HepG2 (cell line): ENCODE data around the gene ACAP1.
"Not testable (repeated sequence)": the region's sequence is repeated elsewhere in the genome, so short reads cannot be mapped to it uniquely, and the experiment has no call there.

Source experiments
- AKNA ChIP-seq: sonication (generic); formaldehyde crosslinking; IDR thresholded peaks from 2 replicates; pipeline ENCODE4 v1.4.0; 2020; ENCODE audit warnings: missing genetic modification reagents, borderline replicate concordance
- CTCF ChIP-seq: sonication (generic); formaldehyde crosslinking; IDR thresholded peaks from 2 replicates; pipeline ENCODE4 v1.5.0; 2020; ENCODE audit warnings: mild to moderate bottlenecking, missing genetic modification reagents, moderate library complexity
- GMEB1 ChIP-seq: sonication (generic); formaldehyde crosslinking; IDR thresholded peaks from 2 replicates; pipeline ENCODE4 v1.5.1; 2020; ENCODE audit warnings: missing genetic modification reagents, mild to moderate bottlenecking, borderline replicate concordance
- HOXA3 ChIP-seq: sonication (generic); formaldehyde crosslinking; IDR thresholded peaks from 2 replicates; pipeline ENCODE4 v1.5.0; 2020; ENCODE audit warnings: missing genetic modification reagents
- MZF1 ChIP-seq: sonication (generic); formaldehyde crosslinking; IDR thresholded peaks from 2 replicates; pipeline ENCODE4 v1.8.1; 2023; ENCODE audit warnings: mild to moderate bottlenecking, missing genetic modification reagents, borderline replicate concordance
- SALL1 ChIP-seq: sonication (generic); formaldehyde crosslinking; IDR thresholded peaks from 2 replicates; pipeline ENCODE4 v1.8.0; 2022; ENCODE audit warnings: mild to moderate bottlenecking, missing genetic modification reagents
- SMARCE1 ChIP-seq: fragments of 450-650 bp; IDR thresholded peaks from 2 replicates; pipeline ENCODE4 v1.6.1; 2017; ENCODE audit warnings: borderline replicate concordance
- SRF ChIP-seq: IDR thresholded peaks from 2 replicates; pipeline ENCODE4 v1.6.1; 2011; ENCODE audit warnings: mild to moderate bottlenecking, low read depth, low read length, moderate library complexity
- TARDBP ChIP-seq: sonication (generic); formaldehyde crosslinking; IDR thresholded peaks from 2 replicates; pipeline ENCODE4 v1.8.0; 2022; ENCODE audit warnings: mild to moderate bottlenecking, missing genetic modification reagents
- TRIM24 ChIP-seq: sonication (generic); formaldehyde crosslinking; IDR thresholded peaks from 2 replicates; pipeline ENCODE4 v1.8.0; 2022; ENCODE audit warnings: mild to moderate bottlenecking, missing genetic modification reagents
- ZBTB39 ChIP-seq: sonication (generic); formaldehyde crosslinking; IDR thresholded peaks from 2 replicates; pipeline ENCODE4 v1.5.0; 2020; ENCODE audit warnings: missing genetic modification reagents
- ZNF678 ChIP-seq: sonication (generic); formaldehyde crosslinking; IDR thresholded peaks from 2 replicates; pipeline ENCODE4 v1.4.0; 2020; ENCODE audit warnings: mild to moderate bottlenecking, missing genetic modification reagents
- ZNF724P ChIP-seq: sonication (generic); formaldehyde crosslinking; IDR thresholded peaks from 2 replicates; pipeline ENCODE4 v1.8.0; 2022; ENCODE audit warnings: missing genetic modification reagents, borderline replicate concordance
- TF ChIP-seq, protein P1 (sequence below): IDR thresholded peaks from 2 replicates; pipeline ENCODE4 v1.6.1; 2016; ENCODE audit warnings: low read depth, missing genetic modification reagents, missing compliant biosample characterization

GRCh38 chr17:7368599-7368994, 32.3 kb downstream of the ACAP1 start:
- not testable (repeated sequence) for TF ChIP-seq ZNF678 (CRISPR knock-in tag); CTCF (CRISPR knock-in tag); HOXA3 (CRISPR knock-in tag); AKNA; ZNF724P; GMEB1 (CRISPR knock-in tag); SMARCE1; SRF; MZF1 (CRISPR knock-in tag); ZBTB39 (CRISPR knock-in tag); TRIM24; SALL1 (CRISPR knock-in tag); TARDBP
- TF ChIP-seq, protein P1, sequence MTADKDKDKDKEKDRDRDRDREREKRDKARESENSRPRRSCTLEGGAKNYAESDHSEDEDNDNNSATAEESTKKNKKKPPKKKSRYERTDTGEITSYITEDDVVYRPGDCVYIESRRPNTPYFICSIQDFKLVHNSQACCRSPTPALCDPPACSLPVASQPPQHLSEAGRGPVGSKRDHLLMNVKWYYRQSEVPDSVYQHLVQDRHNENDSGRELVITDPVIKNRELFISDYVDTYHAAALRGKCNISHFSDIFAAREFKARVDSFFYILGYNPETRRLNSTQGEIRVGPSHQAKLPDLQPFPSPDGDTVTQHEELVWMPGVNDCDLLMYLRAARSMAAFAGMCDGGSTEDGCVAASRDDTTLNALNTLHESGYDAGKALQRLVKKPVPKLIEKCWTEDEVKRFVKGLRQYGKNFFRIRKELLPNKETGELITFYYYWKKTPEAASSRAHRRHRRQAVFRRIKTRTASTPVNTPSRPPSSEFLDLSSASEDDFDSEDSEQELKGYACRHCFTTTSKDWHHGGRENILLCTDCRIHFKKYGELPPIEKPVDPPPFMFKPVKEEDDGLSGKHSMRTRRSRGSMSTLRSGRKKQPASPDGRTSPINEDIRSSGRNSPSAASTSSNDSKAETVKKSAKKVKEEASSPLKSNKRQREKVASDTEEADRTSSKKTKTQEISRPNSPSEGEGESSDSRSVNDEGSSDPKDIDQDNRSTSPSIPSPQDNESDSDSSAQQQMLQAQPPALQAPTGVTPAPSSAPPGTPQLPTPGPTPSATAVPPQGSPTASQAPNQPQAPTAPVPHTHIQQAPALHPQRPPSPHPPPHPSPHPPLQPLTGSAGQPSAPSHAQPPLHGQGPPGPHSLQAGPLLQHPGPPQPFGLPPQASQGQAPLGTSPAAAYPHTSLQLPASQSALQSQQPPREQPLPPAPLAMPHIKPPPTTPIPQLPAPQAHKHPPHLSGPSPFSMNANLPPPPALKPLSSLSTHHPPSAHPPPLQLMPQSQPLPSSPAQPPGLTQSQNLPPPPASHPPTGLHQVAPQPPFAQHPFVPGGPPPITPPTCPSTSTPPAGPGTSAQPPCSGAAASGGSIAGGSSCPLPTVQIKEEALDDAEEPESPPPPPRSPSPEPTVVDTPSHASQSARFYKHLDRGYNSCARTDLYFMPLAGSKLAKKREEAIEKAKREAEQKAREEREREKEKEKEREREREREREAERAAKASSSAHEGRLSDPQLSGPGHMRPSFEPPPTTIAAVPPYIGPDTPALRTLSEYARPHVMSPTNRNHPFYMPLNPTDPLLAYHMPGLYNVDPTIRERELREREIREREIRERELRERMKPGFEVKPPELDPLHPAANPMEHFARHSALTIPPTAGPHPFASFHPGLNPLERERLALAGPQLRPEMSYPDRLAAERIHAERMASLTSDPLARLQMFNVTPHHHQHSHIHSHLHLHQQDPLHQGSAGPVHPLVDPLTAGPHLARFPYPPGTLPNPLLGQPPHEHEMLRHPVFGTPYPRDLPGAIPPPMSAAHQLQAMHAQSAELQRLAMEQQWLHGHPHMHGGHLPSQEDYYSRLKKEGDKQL (CRISPR knock-in tag): not testable (repeated sequence)
